HG02840 (cell line): ENCODE data around the gene HPS5.
A peak's percentile ranks its signal among the peaks of the same experiment; 100 is the strongest.

ENCODE experiments used
- ATAC-seq: cut with Tn5 transposase; IDR thresholded peaks from one replicate; pipeline ENCODE4 v1.9.1; 2021; ENCODE audit warnings: mild to moderate bottlenecking, moderate library complexity, moderate number of reproducible peaks; ENCODE audit not compliant: unreplicated experiment, low FRiP score

Gene HPS5

GRCh38 chr11:18246379-18247190 is 75.4 kb downstream of the HPS5 start:
- ATAC-seq, result peak; percentile 67

- ATAC-seq, result no peak
Observed at GRCh38 chr11:18245396-18245795, 76.5 kb downstream of the HPS5 start.

- ATAC-seq, result no peak
Observed at GRCh38 chr11:18243783-18244362, 78.1 kb downstream of the HPS5 start.

GRCh38 chr11:18239655-18240054 is 82.3 kb downstream of the HPS5 start:
- no peak for ATAC-seq

GRCh38 chr11:18236664-18237356 is 85.1 kb downstream of the HPS5 start, which contains the start of gene SAA4:
Gene SAA4 (minus strand): TSS chr11:18236802. CDS start chr11:18235926, 876 bp downstream.
- no peak for ATAC-seq

- no peak for ATAC-seq
Observed at GRCh38 chr11:18235394-18236334, 86.3 kb downstream of the HPS5 start.

- ATAC-seq, result no peak
Observed at GRCh38 chr11:18233912-18234311, 88.0 kb downstream of the HPS5 start.

GRCh38 chr11:18230859-18231258 is 91.1 kb downstream of the HPS5 start:
- ATAC-seq, result no peak

GRCh38 chr11:18229501-18229900 is 92.4 kb downstream of the HPS5 start:
- ATAC-seq, result peak; percentile 88
